Measurements from ENCODE around the gene SPAST. TPM values are rescaled to one million over a fixed set of nuclear protein-coding genes. Genes with fewer than 3 reads are reported as not detected.

The SPAST gene
- total RNA-seq, 2 experiments from 2014 or later: 13.5 to 14.1 TPM

Other genes starting within 250 kb of the SPAST start
- 10 to 100 TPM; 46.5 to 46.9 TPM for gene MEMO1, start 52.5 kb upstream of the SPAST start, total RNA-seq
- 10 to 100 TPM; 68.5 to 68.8 TPM for gene DPY30, start 23.8 kb upstream of the SPAST start, total RNA-seq
- 10 to 100 TPM; 18.5 to 19.7 TPM for gene SLC30A6, start 102.3 kb downstream of the SPAST start, total RNA-seq
- gene NLRC4, start 201.3 kb downstream of the SPAST start, total RNA-seq: not detected
- 10 to 100 TPM; 32.1 to 40.5 TPM for gene YIPF4, start 214.3 kb downstream of the SPAST start, total RNA-seq